GM12873 (cell line): ENCODE measurements around the gene SEMA3E.

Experiments
- CTCF ChIP-seq: IDR thresholded peaks from 2 replicates; pipeline ENCODE4 v1.5.1; 2012; ENCODE audit warnings: low read depth, mild to moderate bottlenecking, moderate library complexity, low read length, control low read depth; ENCODE audit not compliant: insufficient read depth; ENCODE audit errors: missing control alignments

SEMA3E gene

GRCh38 chr7:83442911-83443310 lies 206.0 kb downstream of the SEMA3E start:
- TF ChIP-seq CTCF = no peak

- TF ChIP-seq CTCF = no peak
Observed at GRCh38 chr7:83439026-83439425, 209.9 kb downstream of the SEMA3E start.

- TF ChIP-seq CTCF = no peak
Observed at GRCh38 chr7:83429493-83429892, 219.4 kb downstream of the SEMA3E start.

- no peak for TF ChIP-seq CTCF
Observed at GRCh38 chr7:83427884-83428283, 221.1 kb downstream of the SEMA3E start.

GRCh38 chr7:83426325-83426724 lies 222.6 kb downstream of the SEMA3E start:
- no peak for TF ChIP-seq CTCF

- no peak for TF ChIP-seq CTCF
Observed at GRCh38 chr7:83419013-83419412, 229.9 kb downstream of the SEMA3E start.

GRCh38 chr7:83415840-83416239 lies 233.1 kb downstream of the SEMA3E start:
- TF ChIP-seq CTCF = no peak

GRCh38 chr7:83414947-83415346 lies 234.0 kb downstream of the SEMA3E start:
- no peak for TF ChIP-seq CTCF
